Measurements from ENCODE around the gene TMEM171. TPM values are rescaled to one million over a fixed set of nuclear protein-coding genes. Genes with fewer than 3 reads are reported as not detected.

Gene TMEM171
- total and polyA plus RNA-seq, 2 experiments from 2014 or later = 1.9 to 2.9 TPM

DNA sequence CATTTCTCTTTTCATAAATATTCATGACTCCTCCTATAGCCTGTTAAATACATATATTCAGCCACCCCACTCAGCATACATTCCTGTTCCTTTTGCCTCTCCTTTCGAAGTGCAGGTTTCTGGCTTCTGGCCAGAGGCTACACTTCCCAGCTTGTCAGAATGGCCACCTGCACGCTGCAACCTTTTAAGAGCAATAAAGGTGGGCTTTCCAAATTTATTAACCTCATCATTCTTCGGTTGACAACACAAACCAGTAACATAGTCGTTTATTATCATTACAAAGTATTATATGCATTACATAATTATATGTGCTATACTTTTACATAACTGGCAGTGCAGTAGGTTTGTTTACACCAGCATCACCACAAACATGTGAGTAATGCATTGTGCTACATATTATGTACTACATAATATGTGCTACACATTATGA is 16.5 kb upstream of the TMEM171 start (continued):
- TF ChIP-seq, protein P1, sequence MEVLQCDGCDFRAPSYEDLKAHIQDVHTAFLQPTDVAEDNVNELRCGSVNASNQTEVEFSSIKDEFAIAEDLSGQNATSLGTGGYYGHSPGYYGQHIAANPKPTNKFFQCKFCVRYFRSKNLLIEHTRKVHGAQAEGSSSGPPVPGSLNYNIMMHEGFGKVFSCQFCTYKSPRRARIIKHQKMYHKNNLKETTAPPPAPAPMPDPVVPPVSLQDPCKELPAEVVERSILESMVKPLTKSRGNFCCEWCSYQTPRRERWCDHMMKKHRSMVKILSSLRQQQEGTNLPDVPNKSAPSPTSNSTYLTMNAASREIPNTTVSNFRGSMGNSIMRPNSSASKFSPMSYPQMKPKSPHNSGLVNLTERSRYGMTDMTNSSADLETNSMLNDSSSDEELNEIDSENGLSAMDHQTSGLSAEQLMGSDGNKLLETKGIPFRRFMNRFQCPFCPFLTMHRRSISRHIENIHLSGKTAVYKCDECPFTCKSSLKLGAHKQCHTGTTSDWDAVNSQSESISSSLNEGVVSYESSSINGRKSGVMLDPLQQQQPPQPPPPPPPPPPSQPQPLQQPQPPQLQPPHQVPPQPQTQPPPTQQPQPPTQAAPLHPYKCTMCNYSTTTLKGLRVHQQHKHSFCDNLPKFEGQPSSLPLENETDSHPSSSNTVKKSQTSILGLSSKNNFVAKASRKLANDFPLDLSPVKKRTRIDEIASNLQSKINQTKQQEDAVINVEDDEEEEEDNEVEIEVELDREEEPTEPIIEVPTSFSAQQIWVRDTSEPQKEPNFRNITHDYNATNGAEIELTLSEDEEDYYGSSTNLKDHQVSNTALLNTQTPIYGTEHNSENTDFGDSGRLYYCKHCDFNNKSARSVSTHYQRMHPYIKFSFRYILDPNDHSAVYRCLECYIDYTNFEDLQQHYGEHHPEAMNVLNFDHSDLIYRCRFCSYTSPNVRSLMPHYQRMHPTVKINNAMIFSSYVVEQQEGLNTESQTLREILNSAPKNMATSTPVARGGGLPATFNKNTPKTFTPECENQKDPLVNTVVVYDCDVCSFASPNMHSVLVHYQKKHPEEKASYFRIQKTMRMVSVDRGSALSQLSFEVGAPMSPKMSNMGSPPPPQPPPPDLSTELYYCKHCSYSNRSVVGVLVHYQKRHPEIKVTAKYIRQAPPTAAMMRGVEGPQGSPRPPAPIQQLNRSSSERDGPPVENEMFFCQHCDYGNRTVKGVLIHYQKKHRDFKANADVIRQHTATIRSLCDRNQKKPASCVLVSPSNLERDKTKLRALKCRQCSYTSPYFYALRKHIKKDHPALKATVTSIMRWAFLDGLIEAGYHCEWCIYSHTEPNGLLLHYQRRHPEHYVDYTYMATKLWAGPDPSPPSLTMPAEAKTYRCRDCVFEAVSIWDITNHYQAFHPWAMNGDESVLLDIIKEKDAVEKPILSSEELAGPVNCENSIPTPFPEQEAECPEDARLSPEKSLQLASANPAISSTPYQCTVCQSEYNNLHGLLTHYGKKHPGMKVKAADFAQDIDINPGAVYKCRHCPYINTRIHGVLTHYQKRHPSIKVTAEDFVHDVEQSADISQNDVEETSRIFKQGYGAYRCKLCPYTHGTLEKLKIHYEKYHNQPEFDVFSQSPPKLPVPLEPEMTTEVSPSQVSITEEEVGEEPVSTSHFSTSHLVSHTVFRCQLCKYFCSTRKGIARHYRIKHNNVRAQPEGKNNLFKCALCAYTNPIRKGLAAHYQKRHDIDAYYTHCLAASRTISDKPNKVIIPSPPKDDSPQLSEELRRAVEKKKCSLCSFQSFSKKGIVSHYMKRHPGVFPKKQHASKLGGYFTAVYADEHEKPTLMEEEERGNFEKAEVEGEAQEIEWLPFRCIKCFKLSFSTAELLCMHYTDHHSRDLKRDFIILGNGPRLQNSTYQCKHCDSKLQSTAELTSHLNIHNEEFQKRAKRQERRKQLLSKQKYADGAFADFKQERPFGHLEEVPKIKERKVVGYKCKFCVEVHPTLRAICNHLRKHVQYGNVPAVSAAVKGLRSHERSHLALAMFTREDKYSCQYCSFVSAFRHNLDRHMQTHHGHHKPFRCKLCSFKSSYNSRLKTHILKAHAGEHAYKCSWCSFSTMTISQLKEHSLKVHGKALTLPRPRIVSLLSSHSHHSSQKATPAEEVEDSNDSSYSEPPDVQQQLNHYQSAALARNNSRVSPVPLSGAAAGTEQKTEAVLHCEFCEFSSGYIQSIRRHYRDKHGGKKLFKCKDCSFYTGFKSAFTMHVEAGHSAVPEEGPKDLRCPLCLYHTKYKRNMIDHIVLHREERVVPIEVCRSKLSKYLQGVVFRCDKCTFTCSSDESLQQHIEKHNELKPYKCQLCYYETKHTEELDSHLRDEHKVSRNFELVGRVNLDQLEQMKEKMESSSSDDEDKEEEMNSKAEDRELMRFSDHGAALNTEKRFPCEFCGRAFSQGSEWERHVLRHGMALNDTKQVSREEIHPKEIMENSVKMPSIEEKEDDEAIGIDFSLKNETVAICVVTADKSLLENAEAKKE (CRISPR knock-in tag; IDR thresholded peaks at IDR 0.05) = no peak
- TF ChIP-seq STAT1 (IDR thresholded peaks at IDR 0.05; ENCODE audit: unreplicated experiment) = no peak

DNA sequence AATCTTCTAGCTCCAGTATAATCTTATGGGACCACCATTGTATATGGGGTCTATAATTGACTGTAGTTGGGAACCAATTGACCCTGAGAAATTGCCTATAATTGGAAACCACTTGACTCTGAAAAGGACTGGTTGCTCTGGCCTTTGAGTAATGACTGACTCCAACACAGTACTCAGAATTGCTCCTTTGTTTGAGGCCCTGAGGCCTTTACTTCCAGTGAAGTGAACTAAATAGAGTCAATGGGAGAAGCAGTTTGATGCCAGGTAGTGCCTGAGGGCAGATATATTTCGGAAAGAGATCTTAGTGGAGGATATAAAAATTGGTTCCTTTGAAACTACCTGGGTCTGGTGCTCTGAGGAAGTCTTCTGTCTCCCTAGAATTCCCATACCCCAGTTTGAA is 16.0 kb upstream of the TMEM171 start:
- Histone ChIP-seq H3K4me2 (no peak overlapping the region), H3F3A (replicated peaks; ENCODE audit: low read depth) (no peaks in the 10 kb centered on the region), H3K36me3 (ENCODE audit: insufficient read depth) (no peaks in the 10 kb centered on the region), H3K9me2 (ENCODE audit: insufficient read depth) (0 out of 2 replicates have a peak, but pooled peaks cover 3% of the 10 kb centered on the region), H3K79me2 (replicated peaks; ENCODE audit: insufficient read depth) (no peaks in the 10 kb centered on the region), H4K20me1 (replicated peaks; ENCODE audit: insufficient read depth) (no peaks in the 10 kb centered on the region), H3K4me3 (no peak overlapping the region), H2AFZ (no peak overlapping the region), H3K27me3 (ENCODE audit: insufficient read depth) (no peaks in the 10 kb centered on the region), H3K27ac (ENCODE audit: low read depth) (no peak overlapping the region), H3K4me1 (ENCODE audit: insufficient read depth) (no peaks in the 10 kb centered on the region)
- no peak for DNase-seq (ENCODE audit: low spot score)
- no peaks in the 10 kb centered on the region for H3K4me1 Mint-ChIP-seq
- H3K27ac Mint-ChIP-seq = no peak overlapping the region
- no peaks in the 10 kb centered on the region for H3K36me3 Mint-ChIP-seq (ENCODE audit: low read depth)
- H3K4me3 Mint-ChIP-seq = no peak overlapping the region
- no peak for ATAC-seq
- no peaks in the 10 kb centered on the region for H3K27me3 Mint-ChIP-seq (ENCODE audit: insufficient read depth, low read depth, poor library complexity)
- peaks cover 6% of the 10 kb centered on the region; the same call in 2 of the 3 replicates for H3K9me3 Mint-ChIP-seq
- TF ChIP-seq, protein P2, sequence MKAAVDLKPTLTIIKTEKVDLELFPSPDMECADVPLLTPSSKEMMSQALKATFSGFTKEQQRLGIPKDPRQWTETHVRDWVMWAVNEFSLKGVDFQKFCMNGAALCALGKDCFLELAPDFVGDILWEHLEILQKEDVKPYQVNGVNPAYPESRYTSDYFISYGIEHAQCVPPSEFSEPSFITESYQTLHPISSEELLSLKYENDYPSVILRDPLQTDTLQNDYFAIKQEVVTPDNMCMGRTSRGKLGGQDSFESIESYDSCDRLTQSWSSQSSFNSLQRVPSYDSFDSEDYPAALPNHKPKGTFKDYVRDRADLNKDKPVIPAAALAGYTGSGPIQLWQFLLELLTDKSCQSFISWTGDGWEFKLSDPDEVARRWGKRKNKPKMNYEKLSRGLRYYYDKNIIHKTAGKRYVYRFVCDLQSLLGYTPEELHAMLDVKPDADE (IDR thresholded peaks at IDR 0.05) = no peak
- TF ChIP-seq, protein P3, sequence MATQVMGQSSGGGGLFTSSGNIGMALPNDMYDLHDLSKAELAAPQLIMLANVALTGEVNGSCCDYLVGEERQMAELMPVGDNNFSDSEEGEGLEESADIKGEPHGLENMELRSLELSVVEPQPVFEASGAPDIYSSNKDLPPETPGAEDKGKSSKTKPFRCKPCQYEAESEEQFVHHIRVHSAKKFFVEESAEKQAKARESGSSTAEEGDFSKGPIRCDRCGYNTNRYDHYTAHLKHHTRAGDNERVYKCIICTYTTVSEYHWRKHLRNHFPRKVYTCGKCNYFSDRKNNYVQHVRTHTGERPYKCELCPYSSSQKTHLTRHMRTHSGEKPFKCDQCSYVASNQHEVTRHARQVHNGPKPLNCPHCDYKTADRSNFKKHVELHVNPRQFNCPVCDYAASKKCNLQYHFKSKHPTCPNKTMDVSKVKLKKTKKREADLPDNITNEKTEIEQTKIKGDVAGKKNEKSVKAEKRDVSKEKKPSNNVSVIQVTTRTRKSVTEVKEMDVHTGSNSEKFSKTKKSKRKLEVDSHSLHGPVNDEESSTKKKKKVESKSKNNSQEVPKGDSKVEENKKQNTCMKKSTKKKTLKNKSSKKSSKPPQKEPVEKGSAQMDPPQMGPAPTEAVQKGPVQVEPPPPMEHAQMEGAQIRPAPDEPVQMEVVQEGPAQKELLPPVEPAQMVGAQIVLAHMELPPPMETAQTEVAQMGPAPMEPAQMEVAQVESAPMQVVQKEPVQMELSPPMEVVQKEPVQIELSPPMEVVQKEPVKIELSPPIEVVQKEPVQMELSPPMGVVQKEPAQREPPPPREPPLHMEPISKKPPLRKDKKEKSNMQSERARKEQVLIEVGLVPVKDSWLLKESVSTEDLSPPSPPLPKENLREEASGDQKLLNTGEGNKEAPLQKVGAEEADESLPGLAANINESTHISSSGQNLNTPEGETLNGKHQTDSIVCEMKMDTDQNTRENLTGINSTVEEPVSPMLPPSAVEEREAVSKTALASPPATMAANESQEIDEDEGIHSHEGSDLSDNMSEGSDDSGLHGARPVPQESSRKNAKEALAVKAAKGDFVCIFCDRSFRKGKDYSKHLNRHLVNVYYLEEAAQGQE (IDR thresholded peaks at IDR 0.05; ENCODE audit: unreplicated experiment) = no peak
- TF ChIP-seq POLR2AphosphoS5 (IDR thresholded peaks at IDR 0.05; ENCODE audit: low read depth) = no peak
- TF ChIP-seq JUNB (IDR thresholded peaks at IDR 0.05; ENCODE audit: unreplicated experiment) = no peak
- no peak for TF ChIP-seq NANOG (IDR thresholded peaks at IDR 0.05; ENCODE audit: borderline replicate concordance)
- no peak for TF ChIP-seq STAT1 (IDR thresholded peaks at IDR 0.05; ENCODE audit: unreplicated experiment)
